ENCODE measurements around the gene TMEM185B.
"Not testable (repeated sequence)": the region's sequence is repeated elsewhere in the genome, so short reads cannot be mapped to it uniquely, and the experiment has no call there.

TMEM185B gene

DNA sequence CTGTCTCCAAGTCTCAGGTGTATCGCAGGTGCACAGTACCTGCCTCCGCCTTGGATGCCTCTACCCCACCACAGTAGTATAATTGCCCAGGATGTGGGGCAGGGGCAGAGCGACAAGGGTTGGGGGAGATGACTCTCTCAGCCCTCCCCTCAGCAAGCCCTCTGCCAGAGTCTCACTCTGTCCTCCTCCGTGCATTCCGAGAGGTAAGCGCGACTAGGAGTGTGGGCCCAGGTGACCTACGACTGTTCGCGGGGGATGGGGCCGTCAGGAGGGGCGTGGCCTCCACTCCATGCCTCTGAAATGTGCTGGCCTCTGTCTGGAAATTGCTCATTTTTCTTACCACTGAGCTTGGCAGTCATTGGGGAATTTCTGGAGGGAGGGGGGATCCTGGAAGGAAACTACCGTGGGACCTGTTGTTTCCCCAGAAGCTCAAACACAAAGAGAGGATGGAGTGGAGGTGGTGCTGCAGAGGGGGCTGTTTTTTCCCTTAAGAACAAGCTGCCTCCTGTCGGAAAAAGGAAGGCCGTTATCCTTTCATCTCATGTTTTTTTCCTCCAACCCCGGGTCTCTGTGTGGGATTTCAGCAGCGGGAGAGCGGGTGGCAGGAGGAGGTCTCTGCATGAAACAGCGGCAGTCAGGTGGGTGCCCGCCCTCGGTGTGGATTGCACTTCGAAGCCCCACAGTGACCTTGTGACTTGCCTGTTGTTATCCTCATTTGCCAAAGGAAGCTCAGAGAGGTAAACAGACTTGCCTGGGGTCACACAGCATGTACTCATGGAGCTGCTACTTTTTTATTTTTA lies 16.5 kb upstream of the TMEM185B start:
- Histone ChIP-seq H3K27me3 (replicated peaks in 2 of 5; ENCODE audit: control insufficient read depth in 4 of 5, insufficient read depth in 5 of 5, low read length in 4 of 5) (no peaks in the 10 kb centered on the region), H3K9me3 (ENCODE audit: control extremely low read depth in 1 of 5, control insufficient read depth in 4 of 5, insufficient read depth in 2 of 5, low read depth in 1 of 5, low read length in 4 of 5) (no peaks in the 10 kb centered on the region), H3K36me3 (ENCODE audit: control insufficient read depth in 4 of 4, insufficient read depth in 4 of 4, low read length in 3 of 4) (no peaks in the 10 kb centered on the region), H3K4me1 (ENCODE audit: control extremely low read depth in 1 of 4, control insufficient read depth in 4 of 4, insufficient read depth in 4 of 4, low read length in 3 of 4) (peaks cover 0 to 7% (median 5%) of the 10 kb centered on the region in 4 experiments), H3K27ac (ENCODE audit: insufficient read depth in 1 of 2, low read depth in 1 of 2, low read length in 2 of 2, poor library complexity in 1 of 2, severe bottlenecking in 2 of 2) (no peak overlapping the region), H3K4me3 (ENCODE audit: control insufficient read depth in 1 of 7, extremely low read depth in 1 of 7, insufficient read depth in 4 of 7, low read depth in 2 of 7, low read length in 6 of 7) (no peak overlapping the region)
- CTCF ChIA-PET = interaction anchor here (0.7 to 2.1 kb wide), 2 partner anchors 11 to 51 kb away, joined by 3 to 9 read pairs; no protein-coding TSS in a partner anchor
- no peak for DNase-seq
- POLR2A ChIA-PET = no interaction called here
- 84% methylated on average over 20 of the region's 22 CpGs for WGBS (ENCODE audit: insufficient coverage)

DNA sequence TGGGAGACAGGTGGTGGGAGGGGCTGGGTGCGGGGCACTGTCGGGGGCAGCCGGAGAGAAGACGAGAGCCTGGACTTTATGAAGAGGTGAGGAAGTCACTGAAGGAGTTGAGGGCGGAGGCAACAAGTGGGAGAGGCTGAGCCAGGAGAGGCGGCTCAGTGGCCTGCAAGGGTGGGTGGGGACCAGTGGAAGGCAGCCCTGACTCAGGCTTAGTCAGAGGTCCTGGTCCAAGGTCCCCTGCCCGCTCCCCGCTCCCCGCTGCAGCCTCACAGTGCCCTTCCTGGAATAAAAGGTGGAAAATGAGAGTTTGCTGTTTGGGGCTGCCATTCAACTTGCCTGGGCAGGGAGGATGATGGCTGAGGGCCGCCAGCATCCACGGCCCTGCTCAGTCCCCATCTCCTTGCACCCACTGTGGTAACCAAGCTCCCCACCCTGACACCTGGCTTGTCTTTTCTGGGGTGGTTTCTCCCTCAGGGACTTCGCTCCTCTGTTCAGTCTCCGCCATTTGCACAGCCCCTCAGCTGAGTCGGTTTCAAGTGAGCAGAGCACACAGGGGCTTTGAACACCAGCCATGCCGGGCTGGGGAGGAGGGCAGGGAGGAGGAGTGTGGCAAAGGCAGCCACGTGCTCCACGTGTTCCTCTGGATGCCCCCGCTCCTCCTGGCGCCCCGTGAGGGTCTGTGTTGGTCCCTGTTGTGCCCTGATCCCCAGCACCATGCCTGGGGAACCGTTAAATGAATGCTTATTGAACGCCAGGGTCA lies 15.7 kb upstream of the TMEM185B start:
- ChIA-PET CTCF (interaction anchor here (2.1 kb wide), 1 partner anchor 12 kb away, joined by 9 read pairs; no protein-coding TSS in a partner anchor), POLR2A (no interaction called here)
- H3K36me3 ChIP-seq (ENCODE audit: control insufficient read depth in 4 of 4, insufficient read depth in 4 of 4, low read length in 3 of 4) = no peaks in the 10 kb centered on the region
- H3K4me1 ChIP-seq (ENCODE audit: control extremely low read depth in 1 of 4, control insufficient read depth in 4 of 4, insufficient read depth in 4 of 4, low read length in 3 of 4) = peaks cover 0 to 7% (median 5%) of the 10 kb centered on the region in 4 experiments
- WGBS (ENCODE audit: insufficient coverage) = 95% methylated on average over 15 of the region's 22 CpGs
- H3K27me3 ChIP-seq (replicated peaks in 2 of 5; ENCODE audit: control insufficient read depth in 4 of 5, insufficient read depth in 5 of 5, low read length in 4 of 5) = no peaks in the 10 kb centered on the region
- no peak overlapping the region for H3K4me3 ChIP-seq (ENCODE audit: control insufficient read depth in 1 of 7, extremely low read depth in 1 of 7, insufficient read depth in 4 of 7, low read depth in 2 of 7, low read length in 6 of 7)
- DNase-seq = no peak
- no peaks in the 10 kb centered on the region for H3K9me3 ChIP-seq (ENCODE audit: control extremely low read depth in 1 of 5, control insufficient read depth in 4 of 5, insufficient read depth in 2 of 5, low read depth in 1 of 5, low read length in 4 of 5)
- H3K27ac ChIP-seq (ENCODE audit: insufficient read depth in 1 of 2, low read depth in 1 of 2, low read length in 2 of 2, poor library complexity in 1 of 2, severe bottlenecking in 2 of 2) = no peak overlapping the region

DNA sequence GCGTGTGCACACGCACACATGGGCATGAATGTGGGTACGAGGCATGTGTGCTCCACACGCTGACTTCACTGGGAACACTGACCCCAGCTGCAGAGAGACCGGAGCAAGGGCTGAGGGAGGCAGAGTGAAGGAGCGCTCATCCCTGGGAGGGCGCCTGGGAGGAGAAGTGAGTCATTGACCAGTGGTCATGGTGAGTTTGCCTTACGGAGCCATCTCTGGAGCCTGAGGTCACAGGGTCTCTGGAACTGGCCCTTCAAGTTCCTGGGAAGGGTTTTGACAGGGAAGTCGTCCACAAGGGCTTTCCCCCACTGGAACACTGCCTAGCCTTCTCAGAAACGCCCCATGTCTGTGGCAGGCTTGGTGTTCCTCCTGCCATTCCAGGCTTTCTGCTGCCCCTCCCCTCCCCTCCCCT lies 14.3 kb upstream of the TMEM185B start:
- POLR2A ChIA-PET = no interaction called here
- no peak overlapping the region for H3K4me3 ChIP-seq (ENCODE audit: control insufficient read depth in 1 of 7, extremely low read depth in 1 of 7, insufficient read depth in 4 of 7, low read depth in 2 of 7, low read length in 6 of 7)
- H3K4me1 ChIP-seq (ENCODE audit: control extremely low read depth in 1 of 4, control insufficient read depth in 4 of 4, insufficient read depth in 4 of 4, low read length in 3 of 4) = peaks cover 5 to 19% (median 9%) of the 10 kb centered on the region in 4 experiments
- 92% methylated on average over 8 of the region's 10 CpGs for WGBS (ENCODE audit: insufficient coverage)
- DNase-seq = no peak
- no peaks in the 10 kb centered on the region for H3K36me3 ChIP-seq (ENCODE audit: control insufficient read depth in 4 of 4, insufficient read depth in 4 of 4, low read length in 3 of 4)
- no peak overlapping the region for H3K27ac ChIP-seq (ENCODE audit: insufficient read depth in 1 of 2, low read depth in 1 of 2, low read length in 2 of 2, poor library complexity in 1 of 2, severe bottlenecking in 2 of 2)
- CTCF ChIA-PET = no interaction called here
- no peaks in the 10 kb centered on the region for H3K9me3 ChIP-seq (ENCODE audit: control extremely low read depth in 1 of 5, control insufficient read depth in 4 of 5, insufficient read depth in 2 of 5, low read depth in 1 of 5, low read length in 4 of 5)
- H3K27me3 ChIP-seq (replicated peaks in 2 of 5; ENCODE audit: control insufficient read depth in 4 of 5, insufficient read depth in 5 of 5, low read length in 4 of 5) = no peaks in the 10 kb centered on the region

DNA sequence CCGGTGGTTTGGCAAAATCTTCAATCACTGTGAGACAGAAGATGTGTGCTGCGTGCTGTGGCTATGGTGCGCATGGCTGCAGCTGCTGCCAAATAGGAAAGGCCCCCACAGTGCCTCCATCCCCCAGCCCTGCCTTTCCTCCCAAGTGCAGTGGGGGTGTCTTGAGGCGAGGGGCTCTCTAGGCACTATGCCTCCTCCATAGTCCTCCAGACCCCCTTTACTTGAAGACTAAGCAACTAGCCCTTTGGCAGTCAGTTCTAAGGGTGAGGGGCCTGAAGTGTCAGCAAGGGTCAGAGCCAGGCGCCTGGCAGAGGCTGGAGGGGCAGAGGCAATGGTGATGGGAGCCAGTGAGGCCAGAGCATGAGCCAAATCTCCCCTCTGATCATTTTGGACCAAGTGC lies 13.6 kb upstream of the TMEM185B start:
- no peak overlapping the region for H3K4me3 ChIP-seq (ENCODE audit: control insufficient read depth in 1 of 7, extremely low read depth in 1 of 7, insufficient read depth in 4 of 7, low read depth in 2 of 7, low read length in 6 of 7)
- H3K27ac ChIP-seq (ENCODE audit: insufficient read depth in 1 of 2, low read depth in 1 of 2, low read length in 2 of 2, poor library complexity in 1 of 2, severe bottlenecking in 2 of 2) = no peak overlapping the region
- ChIA-PET CTCF (interaction anchor here (1.2 to 1.3 kb wide), 3 partner anchors 8 to 92 kb away, joined by 3 to 6 read pairs (median 4); no protein-coding TSS in a partner anchor), POLR2A (no interaction called here)
- H3K9me3 ChIP-seq (ENCODE audit: control extremely low read depth in 1 of 5, control insufficient read depth in 4 of 5, insufficient read depth in 2 of 5, low read depth in 1 of 5, low read length in 4 of 5) = no peaks in the 10 kb centered on the region
- DNase-seq = no peak
- 95% methylated on average over 3 of the region's 5 CpGs for WGBS (ENCODE audit: insufficient coverage)
- H3K27me3 ChIP-seq (replicated peaks in 2 of 5; ENCODE audit: control insufficient read depth in 4 of 5, insufficient read depth in 5 of 5, low read length in 4 of 5) = no peaks in the 10 kb centered on the region
- H3K36me3 ChIP-seq (ENCODE audit: control insufficient read depth in 4 of 4, insufficient read depth in 4 of 4, low read length in 3 of 4) = no peaks in the 10 kb centered on the region
- peaks cover 8 to 22% (median 14%) of the 10 kb centered on the region in 4 experiments for H3K4me1 ChIP-seq (ENCODE audit: control extremely low read depth in 1 of 4, control insufficient read depth in 4 of 4, insufficient read depth in 4 of 4, low read length in 3 of 4)

DNA sequence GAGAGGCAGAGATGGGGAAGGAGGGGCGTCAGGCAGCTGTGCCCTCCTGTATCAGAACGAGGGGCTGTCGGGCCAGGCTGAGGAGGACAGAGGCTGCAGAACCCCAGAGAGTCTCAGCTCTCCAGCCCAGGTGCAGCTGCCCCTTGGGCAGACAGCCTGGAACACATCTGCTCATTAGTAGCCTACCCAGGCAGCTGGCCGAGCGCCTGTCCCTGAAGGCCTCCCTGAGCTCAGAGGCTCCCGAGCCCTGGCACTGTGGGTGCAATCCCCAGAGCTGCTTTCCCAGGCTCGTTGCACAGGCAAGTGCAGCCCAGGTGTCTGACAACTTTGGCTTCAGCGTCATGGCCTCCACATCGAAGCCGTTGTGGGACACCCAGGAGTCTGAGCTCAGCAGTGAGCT lies 13.1 kb upstream of the TMEM185B start:
- WGBS (ENCODE audit: insufficient coverage) = 97% methylated on average over 10 of the region's 10 CpGs
- ChIA-PET POLR2A (no interaction called here), CTCF (interaction anchor here (1.1 to 1.3 kb wide), 5 partner anchors 9 to 92 kb away, joined by 3 to 6 read pairs (median 3); no protein-coding TSS in a partner anchor)
- peaks cover 8 to 24% (median 16%) of the 10 kb centered on the region in 4 experiments for H3K4me1 ChIP-seq (ENCODE audit: control extremely low read depth in 1 of 4, control insufficient read depth in 4 of 4, insufficient read depth in 4 of 4, low read length in 3 of 4)
- H3K4me3 ChIP-seq (ENCODE audit: control insufficient read depth in 1 of 7, extremely low read depth in 1 of 7, insufficient read depth in 4 of 7, low read depth in 2 of 7, low read length in 6 of 7) = no peak overlapping the region
- H3K36me3 ChIP-seq (ENCODE audit: control insufficient read depth in 4 of 4, insufficient read depth in 4 of 4, low read length in 3 of 4) = no peaks in the 10 kb centered on the region
- DNase-seq = no peak
- no peaks in the 10 kb centered on the region for H3K9me3 ChIP-seq (ENCODE audit: control extremely low read depth in 1 of 5, control insufficient read depth in 4 of 5, insufficient read depth in 2 of 5, low read depth in 1 of 5, low read length in 4 of 5)
- H3K27me3 ChIP-seq (replicated peaks in 2 of 5; ENCODE audit: control insufficient read depth in 4 of 5, insufficient read depth in 5 of 5, low read length in 4 of 5) = no peaks in the 10 kb centered on the region
- no peak overlapping the region for H3K27ac ChIP-seq (ENCODE audit: insufficient read depth in 1 of 2, low read depth in 1 of 2, low read length in 2 of 2, poor library complexity in 1 of 2, severe bottlenecking in 2 of 2)

DNA sequence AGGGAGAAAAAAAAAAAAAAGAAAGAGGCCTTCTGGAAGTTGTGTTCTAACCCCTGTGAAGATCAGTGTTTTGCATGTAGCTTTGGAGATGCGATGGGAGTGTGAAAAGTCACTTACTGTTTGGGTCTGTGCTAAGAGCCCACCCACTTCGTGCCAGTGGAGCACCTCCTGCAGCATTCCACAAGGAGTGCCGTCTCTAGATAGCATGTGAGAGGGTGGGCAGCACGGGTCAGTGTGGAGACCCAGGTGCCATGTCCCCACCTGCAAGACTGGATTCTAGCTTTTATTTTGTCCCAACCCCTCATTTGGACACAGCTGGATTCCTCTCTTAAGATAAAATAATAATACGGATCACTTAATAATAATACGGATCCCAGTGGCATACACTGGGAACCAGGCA lies 12.5 kb upstream of the TMEM185B start:
- H3K27ac ChIP-seq (ENCODE audit: insufficient read depth in 1 of 2, low read depth in 1 of 2, low read length in 2 of 2, poor library complexity in 1 of 2, severe bottlenecking in 2 of 2) = no peak overlapping the region
- H3K4me3 ChIP-seq (ENCODE audit: control insufficient read depth in 1 of 7, extremely low read depth in 1 of 7, insufficient read depth in 4 of 7, low read depth in 2 of 7, low read length in 6 of 7) = no peak overlapping the region
- no peaks in the 10 kb centered on the region for H3K36me3 ChIP-seq (ENCODE audit: control insufficient read depth in 4 of 4, insufficient read depth in 4 of 4, low read length in 3 of 4)
- no peaks in the 10 kb centered on the region for H3K27me3 ChIP-seq (replicated peaks in 2 of 5; ENCODE audit: control insufficient read depth in 4 of 5, insufficient read depth in 5 of 5, low read length in 4 of 5)
- DNase-seq = no peak
- no peaks in the 10 kb centered on the region for H3K9me3 ChIP-seq (ENCODE audit: control extremely low read depth in 1 of 5, control insufficient read depth in 4 of 5, insufficient read depth in 2 of 5, low read depth in 1 of 5, low read length in 4 of 5)
- 98% methylated on average over 6 of the region's 6 CpGs for WGBS (ENCODE audit: insufficient coverage)
- CTCF ChIA-PET = interaction anchor here (1.1 to 1.3 kb wide), 5 partner anchors 9 to 93 kb away, joined by 3 to 6 read pairs (median 3); no protein-coding TSS in a partner anchor
- POLR2A ChIA-PET = no interaction called here
- peaks cover 8 to 28% (median 17%) of the 10 kb centered on the region in 4 experiments for H3K4me1 ChIP-seq (ENCODE audit: control extremely low read depth in 1 of 4, control insufficient read depth in 4 of 4, insufficient read depth in 4 of 4, low read length in 3 of 4)

DNA sequence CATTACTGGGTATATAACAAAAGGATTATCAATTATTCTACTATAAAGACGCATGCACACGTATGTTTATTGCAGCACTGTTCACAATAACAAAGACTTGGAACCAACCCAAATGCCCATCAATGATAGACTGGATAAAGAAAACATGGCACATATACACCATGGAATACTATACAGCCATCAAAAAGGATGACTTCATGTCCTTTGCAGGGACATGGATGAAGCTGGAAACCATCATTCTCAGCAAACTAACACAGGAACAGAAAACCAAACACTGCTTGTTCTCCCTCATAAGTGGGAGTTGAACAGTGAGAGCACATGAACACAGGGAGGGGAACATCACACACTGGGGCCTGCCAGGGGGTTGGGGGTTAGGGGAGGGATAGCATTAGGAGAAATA lies 12.0 kb upstream of the TMEM185B start:
- POLR2A ChIA-PET; H3K27ac ChIP-seq (ENCODE audit: insufficient read depth in 1 of 2, low read depth in 1 of 2, low read length in 2 of 2, poor library complexity in 1 of 2, severe bottlenecking in 2 of 2); H3K36me3 ChIP-seq (ENCODE audit: control insufficient read depth in 4 of 4, insufficient read depth in 4 of 4, low read length in 3 of 4); H3K27me3 ChIP-seq (replicated peaks in 2 of 5; ENCODE audit: control insufficient read depth in 4 of 5, insufficient read depth in 5 of 5, low read length in 4 of 5); DNase-seq; H3K4me3 ChIP-seq (ENCODE audit: control insufficient read depth in 1 of 7, extremely low read depth in 1 of 7, insufficient read depth in 4 of 7, low read depth in 2 of 7, low read length in 6 of 7); H3K9me3 ChIP-seq (ENCODE audit: control extremely low read depth in 1 of 5, control insufficient read depth in 4 of 5, insufficient read depth in 2 of 5, low read depth in 1 of 5, low read length in 4 of 5): not testable (repeated sequence)
- 80% methylated on average over 1 of the region's 2 CpGs for WGBS (ENCODE audit: insufficient coverage)
- CTCF ChIA-PET = interaction anchor here (1.1 kb wide), 1 partner anchor 16 kb away, joined by 3 read pairs; no protein-coding TSS in a partner anchor
- H3K4me1 ChIP-seq (ENCODE audit: control extremely low read depth in 1 of 4, control insufficient read depth in 4 of 4, insufficient read depth in 4 of 4, low read length in 3 of 4) = peaks cover 8 to 33% (median 21%) of the 10 kb centered on the region in 4 experiments
